ENCODE measurements around the gene MED13L.

Gene MED13L

GRCh38 chr12:116303929-116304328 is 26.4 kb upstream of the MED13L start:
- Histone ChIP-seq H3K36me3 (ENCODE audit: control insufficient read depth in 1 of 2, insufficient read depth in 2 of 2, low read length in 2 of 2) (no peaks in the 10 kb centered on the region), H3K4me3 (ENCODE audit: low read depth in 1 of 2, low read length in 2 of 2) (no peak overlapping the region), H3K9ac (ENCODE audit: low read depth in 1 of 2, low read length in 2 of 2) (no peak overlapping the region), H3K4me1 (ENCODE audit: control insufficient read depth in 1 of 2, insufficient read depth in 2 of 2, low read length in 2 of 2) (peaks cover 3 to 6% of the 10 kb centered on the region in 2 donors), H3K27me3 (ENCODE audit: control insufficient read depth in 1 of 2, insufficient read depth in 2 of 2, low read length in 2 of 2) (no peaks in the 10 kb centered on the region), H3K27ac (ENCODE audit: low read depth, low read length) (no peak overlapping the region), H3K9me3 (ENCODE audit: control insufficient read depth in 1 of 2, low read length in 2 of 2) (no peaks in the 10 kb centered on the region)

GRCh38 chr12:116303066-116303465 is 25.6 kb upstream of the MED13L start:
- Histone ChIP-seq H3K4me3 (ENCODE audit: low read depth in 1 of 2, low read length in 2 of 2) (no peak overlapping the region), H3K9ac (ENCODE audit: low read depth in 1 of 2, low read length in 2 of 2) (no peak overlapping the region), H3K36me3 (ENCODE audit: control insufficient read depth in 1 of 2, insufficient read depth in 2 of 2, low read length in 2 of 2) (no peaks in the 10 kb centered on the region), H3K4me1 (ENCODE audit: control insufficient read depth in 1 of 2, insufficient read depth in 2 of 2, low read length in 2 of 2) (peaks cover 3 to 6% of the 10 kb centered on the region in 2 donors), H3K9me3 (ENCODE audit: control insufficient read depth in 1 of 2, low read length in 2 of 2) (no peaks in the 10 kb centered on the region), H3K27ac (ENCODE audit: low read depth, low read length) (no peak overlapping the region), H3K27me3 (ENCODE audit: control insufficient read depth in 1 of 2, insufficient read depth in 2 of 2, low read length in 2 of 2) (no peaks in the 10 kb centered on the region)

DNA sequence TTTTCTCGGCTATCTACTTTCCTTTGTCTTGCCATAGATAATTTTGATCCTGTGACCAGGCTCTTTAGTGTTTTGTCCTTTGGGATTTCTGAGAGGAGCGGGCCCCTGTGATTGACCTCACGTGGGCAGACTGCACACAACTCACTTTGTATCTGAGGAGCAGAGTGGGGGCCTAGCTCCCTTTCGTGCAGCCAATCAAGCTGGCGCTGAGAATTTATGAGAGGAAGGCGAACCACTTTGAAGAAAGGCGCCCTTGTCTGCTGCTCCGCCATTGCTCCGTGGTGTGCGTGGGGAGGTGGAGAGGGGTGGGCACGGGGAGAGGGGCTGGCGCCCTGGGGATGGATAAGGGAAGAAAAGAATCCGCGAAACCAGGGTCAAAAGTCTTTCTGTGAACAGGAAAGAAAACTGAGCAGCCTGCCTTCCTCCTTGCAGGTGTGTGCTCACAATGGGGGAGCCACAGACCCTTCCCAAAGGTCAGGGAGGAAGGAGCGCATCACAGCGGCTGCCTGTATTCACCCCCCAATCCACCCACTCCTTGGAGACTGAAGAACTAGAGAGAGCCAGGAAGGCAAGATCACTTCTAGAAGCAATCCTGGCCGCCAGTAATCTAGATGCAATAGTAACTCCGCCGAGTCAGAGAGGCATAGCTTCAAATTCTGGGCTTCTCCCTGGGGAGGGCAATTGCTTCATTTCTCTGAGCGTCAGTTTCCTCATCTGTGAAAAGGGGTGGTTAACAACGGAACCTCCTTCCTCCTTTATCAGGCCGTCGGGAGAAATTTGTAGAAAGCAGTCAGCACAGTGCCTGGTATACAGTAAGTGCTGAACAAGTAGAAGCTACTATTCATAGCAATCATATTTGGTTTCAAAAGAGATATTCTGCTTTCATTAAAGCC is 24.9 kb upstream of the MED13L start:
- Histone ChIP-seq H3K9ac (ENCODE audit: low read depth in 1 of 2, low read length in 2 of 2) (no peak overlapping the region), H3K27ac (ENCODE audit: low read depth, low read length) (no peak overlapping the region), H3K9me3 (ENCODE audit: control insufficient read depth in 1 of 2, low read length in 2 of 2) (no peaks in the 10 kb centered on the region), H3K4me1 (ENCODE audit: control insufficient read depth in 1 of 2, insufficient read depth in 2 of 2, low read length in 2 of 2) (peaks cover 3 to 6% of the 10 kb centered on the region in 2 donors), H3K4me3 (ENCODE audit: low read depth in 1 of 2, low read length in 2 of 2) (no peak overlapping the region), H3K36me3 (ENCODE audit: control insufficient read depth in 1 of 2, insufficient read depth in 2 of 2, low read length in 2 of 2) (no peaks in the 10 kb centered on the region), H3K27me3 (ENCODE audit: control insufficient read depth in 1 of 2, insufficient read depth in 2 of 2, low read length in 2 of 2) (no peaks in the 10 kb centered on the region)

GRCh38 chr12:116301621-116302020 is 24.1 kb upstream of the MED13L start:
- Histone ChIP-seq H3K4me1 (ENCODE audit: control insufficient read depth in 1 of 2, insufficient read depth in 2 of 2, low read length in 2 of 2) (peaks cover 3 to 6% of the 10 kb centered on the region in 2 donors), H3K27me3 (ENCODE audit: control insufficient read depth in 1 of 2, insufficient read depth in 2 of 2, low read length in 2 of 2) (no peaks in the 10 kb centered on the region), H3K36me3 (ENCODE audit: control insufficient read depth in 1 of 2, insufficient read depth in 2 of 2, low read length in 2 of 2) (no peaks in the 10 kb centered on the region), H3K27ac (ENCODE audit: low read depth, low read length) (no peak overlapping the region), H3K9ac (ENCODE audit: low read depth in 1 of 2, low read length in 2 of 2) (no peak overlapping the region), H3K9me3 (ENCODE audit: control insufficient read depth in 1 of 2, low read length in 2 of 2) (no peaks in the 10 kb centered on the region), H3K4me3 (ENCODE audit: low read depth in 1 of 2, low read length in 2 of 2) (no peak overlapping the region)

GRCh38 chr12:116299665-116300328 is 22.3 kb upstream of the MED13L start:
- no peaks in the 10 kb centered on the region for H3K36me3 ChIP-seq (ENCODE audit: control insufficient read depth in 1 of 2, insufficient read depth in 2 of 2, low read length in 2 of 2)
- no peak overlapping the region for H3K4me3 ChIP-seq (ENCODE audit: low read depth in 1 of 2, low read length in 2 of 2)
- no peaks in the 10 kb centered on the region for H3K9me3 ChIP-seq (ENCODE audit: control insufficient read depth in 1 of 2, low read length in 2 of 2)
- no peaks in the 10 kb centered on the region for H3K27me3 ChIP-seq (ENCODE audit: control insufficient read depth in 1 of 2, insufficient read depth in 2 of 2, low read length in 2 of 2)
- H3K27ac ChIP-seq (ENCODE audit: low read depth, low read length): no peak overlapping the region
- H3K9ac ChIP-seq (ENCODE audit: low read depth in 1 of 2, low read length in 2 of 2): no peak overlapping the region
- H3K4me1 ChIP-seq (ENCODE audit: control insufficient read depth in 1 of 2, insufficient read depth in 2 of 2, low read length in 2 of 2): peaks cover 6 to 12% of the 10 kb centered on the region in 2 donors

- Histone ChIP-seq H3K9me3 (ENCODE audit: control insufficient read depth in 1 of 2, low read length in 2 of 2) (no peaks in the 10 kb centered on the region), H3K27me3 (ENCODE audit: control insufficient read depth in 1 of 2, insufficient read depth in 2 of 2, low read length in 2 of 2) (no peaks in the 10 kb centered on the region), H3K27ac (ENCODE audit: low read depth, low read length) (no peak overlapping the region), H3K36me3 (ENCODE audit: control insufficient read depth in 1 of 2, insufficient read depth in 2 of 2, low read length in 2 of 2) (no peaks in the 10 kb centered on the region), H3K4me1 (ENCODE audit: control insufficient read depth in 1 of 2, insufficient read depth in 2 of 2, low read length in 2 of 2) (peaks cover 6 to 12% of the 10 kb centered on the region in 2 donors), H3K9ac (ENCODE audit: low read depth in 1 of 2, low read length in 2 of 2) (no peak overlapping the region), H3K4me3 (ENCODE audit: low read depth in 1 of 2, low read length in 2 of 2) (no peak overlapping the region)
These were observed 21.6 kb upstream of the MED13L start for GRCh38 chr12:116299064-116299463.

DNA sequence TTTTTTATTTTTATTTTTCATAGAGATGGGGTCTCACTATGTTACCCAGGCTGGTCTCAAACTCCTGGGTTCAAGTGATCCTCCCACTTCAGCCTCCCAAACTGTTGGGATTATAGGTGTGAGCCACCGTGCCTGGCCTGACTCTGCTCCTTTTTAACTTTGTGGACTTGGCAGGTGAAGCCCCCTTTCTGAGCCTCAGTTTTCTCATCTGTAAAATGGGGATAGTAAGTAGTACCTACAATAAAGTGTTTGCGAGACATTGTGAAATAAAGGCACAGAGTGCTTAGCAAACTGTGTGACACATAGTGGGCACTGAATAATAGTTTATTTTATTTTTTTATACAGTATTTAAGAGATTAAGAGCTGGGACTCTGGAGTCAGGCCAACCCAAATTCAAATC is 21.1 kb upstream of the MED13L start:
- H3K36me3 ChIP-seq (ENCODE audit: control insufficient read depth in 1 of 2, insufficient read depth in 2 of 2, low read length in 2 of 2): no peaks in the 10 kb centered on the region
- H3K4me3 ChIP-seq (ENCODE audit: low read depth in 1 of 2, low read length in 2 of 2): no peak overlapping the region
- no peak overlapping the region for H3K9ac ChIP-seq (ENCODE audit: low read depth in 1 of 2, low read length in 2 of 2)
- no peaks in the 10 kb centered on the region for H3K27me3 ChIP-seq (ENCODE audit: control insufficient read depth in 1 of 2, insufficient read depth in 2 of 2, low read length in 2 of 2)
- H3K9me3 ChIP-seq (ENCODE audit: control insufficient read depth in 1 of 2, low read length in 2 of 2): no peaks in the 10 kb centered on the region
- H3K27ac ChIP-seq (ENCODE audit: low read depth, low read length): no peak overlapping the region
- peaks cover 6 to 12% of the 10 kb centered on the region in 2 donors for H3K4me1 ChIP-seq (ENCODE audit: control insufficient read depth in 1 of 2, insufficient read depth in 2 of 2, low read length in 2 of 2)

DNA sequence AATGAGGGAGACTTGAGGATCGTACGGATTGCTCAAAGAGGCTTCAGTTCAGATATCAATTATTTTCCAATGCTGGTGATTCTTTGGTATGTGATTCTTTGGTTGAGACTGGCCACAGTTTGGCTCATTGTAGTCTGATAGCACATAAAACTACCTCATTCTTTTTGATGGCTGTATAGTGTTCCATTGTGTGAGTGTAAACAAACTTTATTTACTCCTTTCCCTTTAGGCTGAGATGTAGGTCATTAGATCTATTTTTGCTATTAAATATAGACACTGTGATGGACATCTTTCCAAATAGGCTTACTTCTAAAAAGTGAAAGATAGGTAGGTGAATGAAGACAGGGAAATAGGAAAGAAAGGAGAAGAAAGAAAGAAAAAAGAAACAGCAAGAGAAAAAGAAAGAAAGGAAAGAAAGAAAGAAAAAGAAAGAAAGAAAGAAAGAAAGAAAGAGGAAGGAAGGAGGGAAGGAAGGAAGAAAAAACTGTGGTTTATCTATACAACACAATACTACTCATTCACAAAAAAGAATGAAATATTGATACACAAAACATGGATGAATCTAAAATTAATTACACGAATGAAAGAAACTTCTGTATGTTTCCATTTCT is 19.8 kb upstream of the MED13L start:
- Histone ChIP-seq H3K27ac (ENCODE audit: low read depth, low read length) (no peak overlapping the region), H3K36me3 (ENCODE audit: control insufficient read depth in 1 of 2, insufficient read depth in 2 of 2, low read length in 2 of 2) (no peaks in the 10 kb centered on the region), H3K4me1 (ENCODE audit: control insufficient read depth in 1 of 2, insufficient read depth in 2 of 2, low read length in 2 of 2) (peaks cover 6 to 12% of the 10 kb centered on the region in 2 donors), H3K9ac (ENCODE audit: low read depth in 1 of 2, low read length in 2 of 2) (no peak overlapping the region), H3K4me3 (ENCODE audit: low read depth in 1 of 2, low read length in 2 of 2) (no peak overlapping the region), H3K9me3 (ENCODE audit: control insufficient read depth in 1 of 2, low read length in 2 of 2) (no peaks in the 10 kb centered on the region), H3K27me3 (ENCODE audit: control insufficient read depth in 1 of 2, insufficient read depth in 2 of 2, low read length in 2 of 2) (no peaks in the 10 kb centered on the region)

DNA sequence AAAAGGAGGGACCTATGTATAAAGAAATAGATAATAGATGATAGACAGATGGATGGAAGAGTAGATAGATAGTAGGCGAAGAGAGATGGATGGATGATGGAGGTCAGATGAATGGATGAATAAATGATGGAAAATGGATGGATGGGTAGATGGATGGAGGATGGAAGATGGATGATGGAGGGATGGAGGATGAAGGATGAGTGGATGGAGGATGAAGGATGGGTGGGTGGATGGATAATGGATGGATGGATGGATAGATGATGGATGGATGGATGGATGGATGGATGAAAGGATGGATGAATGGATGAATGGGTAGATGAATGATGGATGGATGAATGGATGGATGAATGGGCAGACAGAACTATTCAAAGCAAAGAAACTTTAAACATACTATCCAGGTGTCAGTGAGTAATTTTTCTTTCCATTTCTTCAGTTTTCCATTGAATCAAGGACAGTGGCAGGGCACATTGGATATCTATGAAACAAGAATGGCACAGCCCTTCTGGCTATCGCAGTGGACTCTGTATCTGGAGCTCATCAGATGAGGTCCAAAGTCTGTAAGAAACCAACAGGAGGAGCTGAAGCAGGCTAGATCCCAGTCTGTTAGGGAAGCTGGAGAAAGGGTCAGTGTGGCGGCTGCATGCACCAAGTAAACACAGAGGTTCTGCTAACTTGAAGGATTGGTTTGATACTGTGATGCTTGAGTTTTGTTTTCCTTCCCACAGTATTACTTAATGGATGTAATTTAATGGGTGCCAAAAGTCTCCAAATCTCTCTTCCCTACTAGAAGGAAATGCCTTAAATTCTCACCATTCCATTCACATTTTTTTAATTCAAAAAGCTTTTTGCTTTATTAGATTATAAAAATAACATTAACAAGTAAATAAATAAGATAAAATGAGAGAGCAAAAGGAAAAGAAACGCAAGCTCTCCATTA is 18.1 kb upstream of the MED13L start:
- Histone ChIP-seq H3K27me3 (ENCODE audit: control insufficient read depth in 1 of 2, insufficient read depth in 2 of 2, low read length in 2 of 2) (no peaks in the 10 kb centered on the region), H3K4me3 (ENCODE audit: low read depth in 1 of 2, low read length in 2 of 2) (no peak overlapping the region), H3K4me1 (ENCODE audit: control insufficient read depth in 1 of 2, insufficient read depth in 2 of 2, low read length in 2 of 2) (peaks cover 6 to 12% of the 10 kb centered on the region in 2 donors), H3K27ac (ENCODE audit: low read depth, low read length) (no peak overlapping the region), H3K9me3 (ENCODE audit: control insufficient read depth in 1 of 2, low read length in 2 of 2) (no peaks in the 10 kb centered on the region), H3K36me3 (ENCODE audit: control insufficient read depth in 1 of 2, insufficient read depth in 2 of 2, low read length in 2 of 2) (no peaks in the 10 kb centered on the region), H3K9ac (ENCODE audit: low read depth in 1 of 2, low read length in 2 of 2) (no peak overlapping the region)
